HEK293 (cell line): ENCODE data around the gene TNFRSF13B.

Experiments used
- FEZF1 ChIP-seq: fragments of 450-650 bp; formaldehyde crosslinking; IDR thresholded peaks from 2 replicates; pipeline ENCODE4 v1.5.1; 2016; ENCODE audit warnings: missing biosample characterization, missing genetic modification characterization
- RBAK ChIP-seq: fragments of 450-650 bp; formaldehyde crosslinking; IDR thresholded peaks from 2 replicates; pipeline ENCODE4 v1.5.1; 2016; ENCODE audit warnings: missing biosample characterization, missing genetic modification characterization
- REST ChIP-seq: fragments of 450-650 bp; formaldehyde crosslinking; IDR thresholded peaks from 2 replicates; pipeline ENCODE4 v1.5.1; 2016; ENCODE audit warnings: missing biosample characterization, missing genetic modification characterization
- YY1 ChIP-seq: fragments of 450-650 bp; formaldehyde crosslinking; IDR thresholded peaks from 2 replicates; pipeline ENCODE4 v1.5.1; 2018; ENCODE audit warnings: missing biosample characterization, missing genetic modification characterization
- ZBTB1 ChIP-seq: fragments of 450-650 bp; formaldehyde crosslinking; IDR thresholded peaks from 2 replicates; pipeline ENCODE4 v1.5.1; 2016; ENCODE audit warnings: missing biosample characterization, missing genetic modification characterization
- ZBTB49 ChIP-seq: fragments of 450-650 bp; formaldehyde crosslinking; IDR thresholded peaks from 2 replicates; pipeline ENCODE4 v1.5.1; 2016; ENCODE audit warnings: missing biosample characterization, missing genetic modification characterization, low read depth
- ZEB2 ChIP-seq: fragments of 450-650 bp; formaldehyde crosslinking; IDR thresholded peaks from 2 replicates; pipeline ENCODE4 v1.5.1; 2016; ENCODE audit warnings: missing biosample characterization, missing genetic modification characterization
- ZNF133 ChIP-seq: fragments of 450-650 bp; formaldehyde crosslinking; IDR thresholded peaks from 2 replicates; pipeline ENCODE4 v1.5.1; 2016; ENCODE audit warnings: missing biosample characterization, missing genetic modification characterization
- ZNF148 ChIP-seq: fragments of 450-650 bp; formaldehyde crosslinking; IDR thresholded peaks from 2 replicates; pipeline ENCODE4 v1.5.0; 2017; ENCODE audit warnings: missing biosample characterization, missing genetic modification characterization, borderline replicate concordance
- ZNF169 ChIP-seq: fragments of 450-650 bp; formaldehyde crosslinking; IDR thresholded peaks from 2 replicates; pipeline ENCODE4 v1.5.1; 2016; ENCODE audit warnings: missing biosample characterization, missing genetic modification characterization
- ZNF777 ChIP-seq: fragments of 450-650 bp; formaldehyde crosslinking; IDR thresholded peaks from 2 replicates; pipeline ENCODE4 v1.5.1; 2017; ENCODE audit warnings: missing biosample characterization, missing genetic modification characterization, borderline replicate concordance
- ZSCAN16 ChIP-seq: fragments of 450-650 bp; formaldehyde crosslinking; IDR thresholded peaks from 2 replicates; pipeline ENCODE4 v1.5.1; 2016; ENCODE audit warnings: missing biosample characterization, missing genetic modification characterization
- TF ChIP-seq, protein P1 (sequence below): fragments of 450-650 bp; formaldehyde crosslinking; IDR thresholded peaks from 2 replicates; pipeline ENCODE4 v1.5.1; 2016; ENCODE audit warnings: missing biosample characterization, missing genetic modification characterization
- TF ChIP-seq, protein P2 (sequence below): fragments of 450-650 bp; formaldehyde crosslinking; IDR thresholded peaks from 2 replicates; pipeline ENCODE4 v1.5.1; 2016; ENCODE audit warnings: missing biosample characterization, missing genetic modification characterization

- TF ChIP-seq ZEB2 (tag by site-specific recombination) (no peak), ZNF148 (no peak), YY1 (tag by site-specific recombination) (no peak), ZSCAN16 (tag by site-specific recombination) (no peak), REST (tag by site-specific recombination) (no peak), ZNF777 (tag by site-specific recombination) (no peak), ZNF169 (tag by site-specific recombination) (no peak), ZBTB1 (tag by site-specific recombination) (no peak), ZNF133 (tag by site-specific recombination) (no peak), ZBTB49 (tag by site-specific recombination) (no peak), RBAK (tag by site-specific recombination) (no peak), FEZF1 (tag by site-specific recombination) (no peak)
- TF ChIP-seq, protein P1, sequence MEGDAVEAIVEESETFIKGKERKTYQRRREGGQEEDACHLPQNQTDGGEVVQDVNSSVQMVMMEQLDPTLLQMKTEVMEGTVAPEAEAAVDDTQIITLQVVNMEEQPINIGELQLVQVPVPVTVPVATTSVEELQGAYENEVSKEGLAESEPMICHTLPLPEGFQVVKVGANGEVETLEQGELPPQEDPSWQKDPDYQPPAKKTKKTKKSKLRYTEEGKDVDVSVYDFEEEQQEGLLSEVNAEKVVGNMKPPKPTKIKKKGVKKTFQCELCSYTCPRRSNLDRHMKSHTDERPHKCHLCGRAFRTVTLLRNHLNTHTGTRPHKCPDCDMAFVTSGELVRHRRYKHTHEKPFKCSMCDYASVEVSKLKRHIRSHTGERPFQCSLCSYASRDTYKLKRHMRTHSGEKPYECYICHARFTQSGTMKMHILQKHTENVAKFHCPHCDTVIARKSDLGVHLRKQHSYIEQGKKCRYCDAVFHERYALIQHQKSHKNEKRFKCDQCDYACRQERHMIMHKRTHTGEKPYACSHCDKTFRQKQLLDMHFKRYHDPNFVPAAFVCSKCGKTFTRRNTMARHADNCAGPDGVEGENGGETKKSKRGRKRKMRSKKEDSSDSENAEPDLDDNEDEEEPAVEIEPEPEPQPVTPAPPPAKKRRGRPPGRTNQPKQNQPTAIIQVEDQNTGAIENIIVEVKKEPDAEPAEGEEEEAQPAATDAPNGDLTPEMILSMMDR = no peak
- TF ChIP-seq, protein P2, sequence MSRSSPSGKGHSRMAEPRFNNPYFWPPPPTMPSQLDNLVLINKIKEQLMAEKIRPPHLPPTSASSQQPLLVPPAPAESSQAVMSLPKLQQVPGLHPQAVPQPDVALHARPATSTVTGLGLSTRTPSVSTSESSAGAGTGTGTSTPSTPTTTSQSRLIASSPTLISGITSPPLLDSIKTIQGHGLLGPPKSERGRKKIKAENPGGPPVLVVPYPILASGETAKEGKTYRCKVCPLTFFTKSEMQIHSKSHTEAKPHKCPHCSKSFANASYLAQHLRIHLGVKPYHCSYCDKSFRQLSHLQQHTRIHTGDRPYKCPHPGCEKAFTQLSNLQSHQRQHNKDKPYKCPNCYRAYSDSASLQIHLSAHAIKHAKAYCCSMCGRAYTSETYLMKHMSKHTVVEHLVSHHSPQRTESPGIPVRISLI (tag by site-specific recombination) = no peak
Measured at GRCh38 chr17:16931318-16932060, 40.4 kb downstream of the TNFRSF13B start.
